HepG2 (cell line): Measurements from ENCODE around the gene S100A16. TPM values are rescaled to one million over a fixed set of nuclear protein-coding genes. Genes with fewer than 3 reads are reported as not detected.
A peak's percentile ranks its signal among the peaks of the same experiment; 100 is the strongest.

Source experiments
- ATAD3A ChIP-seq: sonication (generic); formaldehyde crosslinking; IDR thresholded peaks from 2 replicates; pipeline ENCODE4 v1.4.0; 2020; ENCODE audit warnings: missing genetic modification reagents
- ATRX ChIP-seq: sonication (generic); formaldehyde crosslinking; IDR thresholded peaks from 2 replicates; pipeline ENCODE4 v1.4.0; 2020; ENCODE audit warnings: missing genetic modification reagents, borderline replicate concordance
- GFI1 ChIP-seq: sonication (generic); formaldehyde crosslinking; IDR thresholded peaks from 2 replicates; pipeline ENCODE4 v1.5.0; 2020; ENCODE audit warnings: missing genetic modification reagents, mild to moderate bottlenecking, borderline replicate concordance
- GZF1 ChIP-seq: sonication (generic); formaldehyde crosslinking; IDR thresholded peaks from 2 replicates; pipeline ENCODE4 v1.5.1; 2020; ENCODE audit warnings: mild to moderate bottlenecking, missing genetic modification reagents
- MBNL3 ChIP-seq: fragments of 250-450 bp; sonication (Bioruptor Pico); conservative IDR thresholded peaks from 2 replicates; pipeline ENCODE4 v1.8.0; 2022; ENCODE audit warnings: mild to moderate bottlenecking, inconsistent platforms
- MXD3 ChIP-seq: IDR thresholded peaks from 2 replicates; pipeline ENCODE4 v1.6.1; 2016; ENCODE audit warnings: mild to moderate bottlenecking, missing biosample characterization, missing genetic modification reagents
- MYNN ChIP-seq: sonication (generic); formaldehyde crosslinking; IDR thresholded peaks from 2 replicates; pipeline ENCODE4 v1.4.0; 2020; ENCODE audit warnings: mild to moderate bottlenecking, low read depth, missing genetic modification reagents
- NFKB2 ChIP-seq: sonication (generic); formaldehyde crosslinking; IDR thresholded peaks from 2 replicates; pipeline ENCODE4 v1.4.0; 2020; ENCODE audit warnings: missing genetic modification reagents, borderline replicate concordance
- POGZ ChIP-seq: sonication (generic); formaldehyde crosslinking; IDR thresholded peaks from 2 replicates; pipeline ENCODE4 v1.4.0; 2020; ENCODE audit warnings: mild to moderate bottlenecking, missing genetic modification reagents
- TBL1XR1 ChIP-seq: fragments of 150-350 bp; IDR thresholded peaks from 2 replicates; pipeline ENCODE4 v1.6.1; 2014; ENCODE audit warnings: borderline replicate concordance, low read length; ENCODE audit not compliant: partially characterized antibody
- THAP11 ChIP-seq: IDR thresholded peaks from 2 replicates; pipeline ENCODE4 v1.6.1; 2016; ENCODE audit warnings: missing biosample characterization, missing genetic modification reagents
- TOE1 ChIP-seq: sonication (generic); formaldehyde crosslinking; IDR thresholded peaks from 2 replicates; pipeline ENCODE4 v1.4.0; 2020; ENCODE audit warnings: mild to moderate bottlenecking, missing genetic modification reagents
- TRIM22 ChIP-seq: fragments of 450-650 bp; IDR thresholded peaks from 2 replicates; pipeline ENCODE4 v1.6.1; 2017
- TRIM24 ChIP-seq: sonication (generic); formaldehyde crosslinking; IDR thresholded peaks from 2 replicates; pipeline ENCODE4 v1.8.0; 2022; ENCODE audit warnings: mild to moderate bottlenecking, missing genetic modification reagents
- ZNF10 ChIP-seq: sonication (generic); formaldehyde crosslinking; IDR thresholded peaks from 2 replicates; pipeline ENCODE4 v1.4.0; 2020; ENCODE audit warnings: mild to moderate bottlenecking, low read depth, missing genetic modification reagents, borderline replicate concordance
- ZNF121 ChIP-seq: sonication (generic); formaldehyde crosslinking; IDR thresholded peaks from 2 replicates; pipeline ENCODE4 v1.5.0; 2020; ENCODE audit warnings: mild to moderate bottlenecking, missing genetic modification reagents
- ZNF136 ChIP-seq: sonication (generic); formaldehyde crosslinking; IDR thresholded peaks from 2 replicates; pipeline ENCODE4 v1.8.1; 2022; ENCODE audit warnings: low read depth, mild to moderate bottlenecking, moderate library complexity, missing genetic modification reagents
- ZNF451 ChIP-seq: sonication (generic); formaldehyde crosslinking; IDR thresholded peaks from 2 replicates; pipeline ENCODE4 v1.5.0; 2020; ENCODE audit warnings: mild to moderate bottlenecking, missing genetic modification reagents
- ZNF713 ChIP-seq: sonication (generic); formaldehyde crosslinking; IDR thresholded peaks from 2 replicates; pipeline ENCODE4 v1.4.0; 2020; ENCODE audit warnings: mild to moderate bottlenecking, missing genetic modification reagents
- ZNF740 ChIP-seq: sonication (generic); formaldehyde crosslinking; IDR thresholded peaks from 2 replicates; pipeline ENCODE4 v1.4.0; 2020; ENCODE audit warnings: missing genetic modification reagents
- ZNF781 ChIP-seq: sonication (generic); formaldehyde crosslinking; IDR thresholded peaks from 2 replicates; pipeline ENCODE4 v1.5.1; 2020; ENCODE audit warnings: borderline replicate concordance, mild to moderate bottlenecking, missing genetic modification reagents; ENCODE audit errors: not compliant biosample characterization
- ZNF891 ChIP-seq: sonication (generic); formaldehyde crosslinking; IDR thresholded peaks from 2 replicates; pipeline ENCODE4 v1.5.0; 2020; ENCODE audit warnings: mild to moderate bottlenecking, missing genetic modification reagents
- ZSCAN5A ChIP-seq: sonication (generic); formaldehyde crosslinking; IDR thresholded peaks from 2 replicates; pipeline ENCODE4 v1.8.0; 2022; ENCODE audit warnings: mild to moderate bottlenecking, missing genetic modification reagents, borderline replicate concordance
- polyA plus RNA-seq, 8 experiments: library from polyadenylated mRNA; depleted of rRNA in 3 of 8; stranded (reverse) in 7 of 8; unstranded in 1 of 8; fragments of >200 nt; fragmentation: Illumina TruSeq in 4 of 8; extraction: Trizol in 4 of 8; gene quantifications; 2 replicates each; pipeline versions ENCODE4 v1.2.1 to v1.2.3, GENCODE V29; 2011 to 2016; ENCODE audit warnings: low read depth in 4 of 8, missing spikeins in 1 of 8, mixed read lengths in 1 of 8; ENCODE audit not compliant: insufficient read depth in 1 of 8
- total RNA-seq, 5 experiments: library from RNA; depleted of rRNA; stranded (reverse); fragments of >200 nt; fragmentation: Illumina TruSeq; extraction: Trizol; gene quantifications; 2 replicates each; pipeline ENCODE4 v1.2.3, GENCODE V29; 2016; ENCODE audit warnings: low read depth in 1 of 5
- TF ChIP-seq, protein P1 (sequence below), 2 experiments: sonication (generic) in 1 of 2; formaldehyde crosslinking in 1 of 2; IDR thresholded peaks; 2 replicates each; pipeline versions ENCODE4 v1.5.1 to v1.6.1; 2011 to 2020; ENCODE audit warnings: borderline replicate concordance in 1 of 2, low read depth in 1 of 2, low read length in 1 of 2, mild to moderate bottlenecking in 1 of 2, missing genetic modification reagents in 1 of 2, moderate library complexity in 1 of 2

Gene S100A16
- total and polyA plus RNA-seq, 2 of the 13 experiments (the other 11 are each of a cell fraction or from before 2014, with no cell fraction given), result 46.0 to 195 TPM

DNA sequence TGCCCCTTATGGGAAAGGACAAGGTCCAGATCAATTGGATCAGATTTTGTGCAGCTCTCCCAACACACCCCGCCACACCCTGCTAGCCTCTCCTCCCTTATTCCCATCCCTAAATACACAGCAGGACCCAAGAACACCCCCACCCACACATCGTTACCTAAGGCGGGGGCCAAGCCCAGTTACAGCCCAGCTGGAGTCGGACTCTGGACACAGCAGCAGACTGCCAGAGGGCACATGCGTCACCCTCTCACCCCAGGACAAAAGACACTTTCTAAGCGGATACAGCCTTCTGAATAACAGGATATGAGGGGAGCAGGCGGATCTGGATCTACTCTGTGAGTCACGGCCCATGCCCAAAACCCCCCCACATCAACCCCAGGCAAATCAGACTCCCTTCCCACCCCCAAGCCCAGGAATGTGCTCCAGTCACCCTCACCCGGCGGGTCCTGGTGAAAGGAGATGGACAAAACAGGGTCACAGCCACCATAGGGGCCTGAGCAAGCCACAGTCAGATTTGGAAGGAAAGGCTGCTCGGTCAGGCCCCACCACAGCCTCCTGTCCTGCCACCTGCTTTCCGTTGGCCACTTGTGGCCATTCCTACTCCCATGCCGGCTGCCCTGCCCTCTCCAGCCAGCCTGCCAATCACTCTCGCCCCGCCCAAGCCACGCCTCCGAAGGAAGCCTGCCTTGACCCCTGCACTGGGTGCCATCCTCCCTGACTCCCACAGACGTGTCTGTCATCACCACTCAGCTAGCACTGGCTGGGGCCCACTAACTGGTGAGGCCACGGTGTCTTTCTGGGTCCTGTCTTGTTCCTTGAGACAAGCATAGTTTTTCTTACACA, 4.0 kb downstream of the S100A16 start (continued):
- TF ChIP-seq, protein P1, sequence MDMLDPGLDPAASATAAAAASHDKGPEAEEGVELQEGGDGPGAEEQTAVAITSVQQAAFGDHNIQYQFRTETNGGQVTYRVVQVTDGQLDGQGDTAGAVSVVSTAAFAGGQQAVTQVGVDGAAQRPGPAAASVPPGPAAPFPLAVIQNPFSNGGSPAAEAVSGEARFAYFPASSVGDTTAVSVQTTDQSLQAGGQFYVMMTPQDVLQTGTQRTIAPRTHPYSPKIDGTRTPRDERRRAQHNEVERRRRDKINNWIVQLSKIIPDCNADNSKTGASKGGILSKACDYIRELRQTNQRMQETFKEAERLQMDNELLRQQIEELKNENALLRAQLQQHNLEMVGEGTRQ (IDR thresholded peaks at IDR 0.05; ENCODE audit: low read depth, low read length), result no peak
- TF ChIP-seq, protein P1 (CRISPR knock-in tag; IDR thresholded peaks at IDR 0.05; ENCODE audit: borderline replicate concordance), result no peak
- no peak for TF ChIP-seq MXD3 (CRISPR knock-in tag)
- TF ChIP-seq TBL1XR1, result peak; percentile 23
- TF ChIP-seq MBNL3 (CRISPR knock-in tag), result no peak
- no peak for TF ChIP-seq ATAD3A (CRISPR knock-in tag)
- no peak; the same call in 1 of the 2 replicates for TF ChIP-seq NFKB2 (CRISPR knock-in tag)
- no peak for TF ChIP-seq TRIM22
- TF ChIP-seq ZSCAN5A (CRISPR knock-in tag), result no peak
- TF ChIP-seq ATRX (CRISPR knock-in tag), result no peak
- no peak for TF ChIP-seq TRIM24
- TF ChIP-seq GFI1 (CRISPR knock-in tag), result peak; percentile 62; the same call in 1 of the 2 replicates
- TF ChIP-seq ZNF451 (CRISPR knock-in tag), result peak; percentile 73; the same call in 1 of the 2 replicates
- TF ChIP-seq ZNF740 (CRISPR knock-in tag), result peak; percentile 87; the same call in 1 of the 2 replicates
- no peak; the same call in 1 of the 2 replicates for TF ChIP-seq THAP11
- no peak for TF ChIP-seq ZNF781 (CRISPR knock-in tag)
- TF ChIP-seq ZNF713 (CRISPR knock-in tag), result no peak
- no peak for TF ChIP-seq POGZ (CRISPR knock-in tag)
- TF ChIP-seq ZNF136 (CRISPR knock-in tag), result 0 out of 2 replicates have a peak, but pooled peaks have one; percentile 28
- peak; percentile 79 for TF ChIP-seq ZNF891 (CRISPR knock-in tag)
- TF ChIP-seq GZF1, result no peak
- TF ChIP-seq TOE1, result no peak
- no peak for TF ChIP-seq MYNN
- no peak for TF ChIP-seq ZNF10 (CRISPR knock-in tag)
- 0 out of 2 replicates have a peak, but pooled peaks have one; percentile 34 for TF ChIP-seq ZNF121 (CRISPR knock-in tag)
